Neural cell (in vitro differentiated cells): ENCODE measurements around the gene MOSMO.

Source experiments
- CTCF ChIP-seq: fragments of 450-650 bp; IDR thresholded peaks from 2 replicates; pipeline ENCODE4 v1.5.1; 2014; ENCODE audit warnings: antibody characterized with exemption, mild to moderate bottlenecking, moderate library complexity; ENCODE audit not compliant: poor library complexity, severe bottlenecking
- RAD21 ChIP-seq: fragments of 450-650 bp; conservative IDR thresholded peaks from 2 replicates; pipeline ENCODE4 v1.6.1; 2014; ENCODE audit warnings: antibody characterized with exemption, mild to moderate bottlenecking, moderate library complexity

DNA sequence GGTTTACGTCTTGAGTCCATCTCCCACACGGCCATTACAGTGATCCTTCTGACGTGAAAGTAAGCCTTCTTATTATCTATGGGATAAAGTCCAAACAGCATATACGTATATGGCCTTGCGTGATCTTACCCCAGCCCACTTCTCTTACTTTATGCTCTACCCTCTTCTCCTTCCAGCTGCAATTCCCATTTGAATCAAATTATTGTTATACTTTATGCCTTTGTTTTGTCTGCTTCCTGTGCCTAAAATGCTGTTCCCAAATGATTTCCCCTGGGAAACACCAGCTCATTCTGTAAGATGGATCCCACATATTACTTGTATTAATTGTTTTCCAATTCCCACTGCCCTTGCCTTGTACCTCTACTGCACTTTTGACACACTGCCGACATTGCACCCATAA is 43.6 kb upstream of the MOSMO start:
- TF ChIP-seq RAD21 (no peak), CTCF (no peak)
